UCSD-AML1 (cell line): Measurements from ENCODE around the gene RGL2.
"Not testable (repeated sequence)": the region's sequence is repeated elsewhere in the genome, so short reads cannot be mapped to it uniquely, and the experiment has no call there.

ENCODE experiments used
- DNase-seq: peaks from one replicate; lab custom pipeline; 2025; ENCODE audit not compliant: unreplicated experiment; lab: John Stamatoyannopoulos, UW

RGL2 gene

DNA sequence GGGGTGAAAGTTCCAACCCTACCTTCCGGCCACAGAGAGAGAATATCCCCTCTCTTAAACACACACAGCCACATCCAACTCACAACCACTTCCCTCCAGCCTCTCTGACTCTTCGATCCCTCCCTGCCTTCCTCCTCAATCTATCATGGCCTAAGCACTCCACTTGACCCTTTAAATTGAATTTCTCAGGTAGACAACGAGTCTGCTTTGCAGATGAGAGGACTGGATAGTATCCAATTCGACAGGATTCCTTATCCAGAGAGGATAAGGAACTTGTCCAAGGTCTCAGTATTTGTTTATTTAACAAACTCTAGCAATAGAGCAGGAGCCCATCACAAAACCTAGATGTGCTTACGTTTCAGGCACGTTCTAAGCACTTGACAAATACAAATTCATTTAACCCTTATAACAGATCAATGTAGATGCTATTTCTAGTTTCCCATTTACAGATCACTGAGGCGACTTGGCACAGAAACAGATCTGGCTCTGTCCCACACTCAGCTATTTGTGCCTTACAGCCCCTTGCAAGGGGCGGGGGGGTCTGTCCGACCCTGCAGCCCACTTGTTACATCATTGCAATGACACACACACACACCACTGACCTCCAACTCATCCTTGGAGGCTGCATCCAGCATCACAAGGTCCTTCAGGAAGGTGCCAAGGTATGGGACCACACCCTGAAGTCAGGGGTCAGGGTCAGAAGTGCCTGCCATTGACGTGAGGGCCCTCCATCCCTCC, 4.5 kb downstream of the RGL2 start:
- no peak for DNase-seq

GRCh38 chr6:33292996-33293682, 5.6 kb downstream of the RGL2 start:
- no peak for DNase-seq

DNA sequence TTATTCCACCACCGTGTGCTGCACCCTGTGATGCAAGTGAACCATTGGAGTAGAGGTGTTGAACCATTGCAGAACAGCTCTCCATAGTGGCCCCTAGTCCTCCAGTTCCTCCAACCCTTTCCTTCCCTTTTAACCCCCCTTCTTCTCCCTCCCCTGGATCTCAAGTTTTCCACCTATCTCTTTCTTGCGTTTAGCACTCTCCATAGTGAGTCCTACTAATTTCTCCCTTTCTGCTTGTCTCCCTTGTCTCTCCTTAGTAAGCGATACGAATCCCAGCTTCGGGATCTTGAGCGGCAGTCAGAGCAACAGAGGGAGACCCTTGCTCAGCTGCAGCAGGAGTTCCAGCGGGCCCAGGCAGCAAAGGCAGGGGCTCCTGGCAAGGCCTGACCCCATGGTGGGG, 8.3 kb downstream of the RGL2 start:
- DNase-seq = no peak

DNA sequence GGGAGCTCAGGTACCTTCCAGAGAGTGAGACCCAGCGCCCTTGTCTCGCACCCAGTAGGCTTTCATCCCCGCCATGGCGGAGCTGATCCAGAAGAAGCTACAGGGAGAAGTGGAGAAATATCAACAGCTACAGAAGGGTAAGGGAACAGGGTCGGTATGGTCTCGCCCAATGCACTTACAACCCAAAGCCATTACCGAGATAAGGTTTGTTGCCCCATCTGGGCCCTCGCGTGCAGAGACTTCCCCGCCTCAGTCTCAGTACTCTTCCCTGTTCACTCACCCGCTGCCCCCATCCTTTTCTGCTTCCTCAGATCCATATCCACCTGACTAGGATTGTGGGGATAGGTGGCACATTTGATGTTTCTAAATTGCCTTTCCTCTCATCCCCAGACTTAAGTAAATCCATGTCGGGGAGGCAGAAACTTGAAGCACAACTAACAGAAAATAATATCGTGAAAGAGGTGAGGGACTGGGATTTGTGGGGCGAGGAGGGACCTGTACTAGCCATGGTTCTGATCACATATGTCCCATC, 8.9 kb downstream of the RGL2 start:
- no peak for DNase-seq

- peak; percentile 79 for DNase-seq
Measured at GRCh38 chr6:33288921-33289783, 9.6 kb downstream of the RGL2 start, which contains the start of the genes PFDN6 and WDR46. PFDN6 (plus strand) TSS chr6:33289601; CDS start chr6:33289857, 256 bp downstream. WDR46 (minus strand) TSS chr6:33289239; CDS start chr6:33289170, 69 bp downstream.

GRCh38 chr6:33288141-33288920, 10.4 kb downstream of the RGL2 start:
- no peak for DNase-seq

GRCh38 chr6:33286946-33287914, 11.5 kb downstream of the RGL2 start:
- no peak for DNase-seq

GRCh38 chr6:33285214-33285613, 13.5 kb downstream of the RGL2 start:
- DNase-seq = not testable (repeated sequence)

DNA sequence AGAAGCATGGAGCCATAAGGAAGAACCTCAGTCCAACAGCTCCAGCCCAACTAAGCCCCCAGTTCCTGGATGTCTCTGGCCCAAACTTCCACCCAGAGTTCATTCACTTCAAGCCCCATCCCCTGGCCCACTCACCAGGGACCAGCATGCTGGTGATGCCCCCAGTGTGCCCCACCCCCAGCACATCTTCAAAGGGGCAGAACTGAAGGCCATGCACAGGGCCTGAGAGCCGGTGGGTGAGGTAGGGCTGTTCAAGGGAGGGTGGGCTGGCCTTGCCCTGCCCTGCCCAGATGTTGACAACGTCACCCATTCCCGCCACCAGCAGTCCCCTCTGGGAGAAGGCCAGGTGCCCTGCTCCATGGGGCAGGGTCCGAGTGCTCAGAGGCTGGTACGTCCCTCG, 18.2 kb downstream of the RGL2 start:
- no peak for DNase-seq

GRCh38 chr6:33279971-33280511, 18.7 kb downstream of the RGL2 start:
- DNase-seq = peak; percentile 67

DNA sequence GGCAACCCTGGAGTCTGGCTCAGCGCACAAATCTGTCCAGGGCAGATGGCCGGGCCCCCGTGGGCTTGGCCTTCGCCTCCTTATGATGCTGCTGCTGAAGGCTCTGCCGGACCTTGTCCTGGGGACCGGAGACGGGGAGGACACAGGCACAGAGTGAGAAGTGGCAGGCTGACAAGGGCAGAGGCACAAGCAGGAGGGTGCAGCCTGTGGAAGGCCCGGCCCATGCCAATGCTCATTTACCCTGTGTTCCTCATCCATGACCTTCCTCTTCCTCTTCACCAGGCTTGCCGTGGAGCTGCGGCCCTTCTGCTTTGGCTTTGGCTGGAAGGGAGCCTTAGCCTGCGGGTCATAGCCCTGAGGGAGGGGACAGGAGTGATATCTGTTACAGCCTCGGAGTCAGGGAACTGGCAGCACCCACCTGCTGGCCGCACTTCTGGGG, 19.5 kb downstream of the RGL2 start:
- DNase-seq = no peak

- no peak for DNase-seq
Measured at GRCh38 chr6:33278810-33279209, 19.9 kb downstream of the RGL2 start.

GRCh38 chr6:33278392-33278741, 20.4 kb downstream of the RGL2 start:
- DNase-seq = no peak

DNA sequence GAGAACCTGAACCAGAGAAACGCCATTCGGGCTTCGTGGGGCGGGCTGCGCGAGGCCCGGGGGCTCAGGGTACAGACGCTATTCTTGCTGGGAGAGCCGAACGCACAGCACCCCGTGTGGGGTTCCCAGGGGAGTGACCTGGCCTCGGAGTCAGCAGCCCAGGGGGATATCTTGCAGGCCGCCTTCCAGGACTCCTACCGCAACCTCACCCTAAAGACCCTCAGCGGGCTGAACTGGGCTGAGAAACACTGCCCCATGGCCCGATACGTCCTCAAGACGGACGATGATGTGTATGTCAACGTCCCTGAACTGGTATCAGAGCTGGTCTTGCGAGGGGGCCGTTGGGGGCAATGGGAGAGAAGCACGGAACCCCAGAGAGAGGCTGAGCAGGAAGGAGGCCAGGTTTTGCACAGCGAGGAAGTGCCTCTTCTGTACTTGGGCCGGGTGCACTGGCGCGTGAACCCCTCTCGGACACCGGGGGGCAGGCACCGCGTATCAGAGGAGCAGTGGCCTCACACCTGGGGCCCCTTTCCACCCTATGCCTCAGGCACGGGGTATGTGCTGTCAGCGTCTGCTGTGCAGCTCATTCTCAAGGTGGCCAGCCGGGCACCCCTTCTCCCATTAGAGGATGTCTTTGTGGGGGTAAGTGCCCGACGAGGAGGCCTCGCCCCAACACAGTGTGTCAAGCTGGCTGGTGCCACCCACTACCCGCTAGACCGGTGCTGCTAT, 20.9 kb downstream of the RGL2 start:
- DNase-seq = peak; percentile 37

DNA sequence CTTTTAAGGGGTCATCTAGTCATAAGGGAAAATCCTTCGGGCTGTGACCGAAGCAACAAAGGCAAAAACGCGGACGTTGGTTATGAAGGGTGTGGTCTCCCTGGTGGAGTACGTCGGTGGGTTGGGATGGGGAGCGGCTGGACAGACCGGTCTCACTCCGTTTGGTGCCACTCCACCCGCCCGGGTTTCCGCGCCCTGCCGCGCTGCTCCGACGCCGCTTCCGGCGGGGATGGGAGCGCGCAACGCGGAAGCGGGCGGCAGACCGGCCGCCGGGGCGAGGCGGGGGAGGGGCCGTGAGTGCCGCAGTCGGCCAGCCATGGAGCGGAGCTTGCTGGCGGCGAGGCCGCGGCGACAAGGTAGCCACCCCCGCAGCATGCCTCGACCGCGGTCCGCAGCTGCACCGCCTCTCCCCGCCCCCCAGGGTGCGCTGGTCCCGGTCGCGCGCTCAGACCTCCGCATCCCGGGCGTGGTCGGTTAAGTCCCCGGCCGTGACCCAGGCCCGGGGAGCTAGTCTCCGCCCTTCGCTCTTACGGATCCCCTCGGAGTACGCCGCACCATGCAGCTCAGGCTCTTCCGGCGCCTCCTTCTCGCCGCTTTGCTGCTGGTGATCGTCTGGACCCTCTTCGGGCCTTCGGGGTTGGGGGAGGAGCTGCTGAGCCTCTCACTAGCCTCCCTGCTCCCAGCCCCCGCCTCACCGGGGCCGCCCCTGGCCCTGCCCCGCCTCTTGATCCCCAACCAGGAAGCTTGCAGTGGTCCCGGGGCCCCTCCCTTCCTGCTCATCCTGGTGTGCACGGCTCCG, 21.7 kb downstream of the RGL2 start, which contains the start of gene B3GALT4:
TSS of gene B3GALT4 (plus strand) at position 260 of the 799 bp plus-strand sequence. CDS start at position 557, 297 bp downstream.
- DNase-seq = peak; percentile 86

DNA sequence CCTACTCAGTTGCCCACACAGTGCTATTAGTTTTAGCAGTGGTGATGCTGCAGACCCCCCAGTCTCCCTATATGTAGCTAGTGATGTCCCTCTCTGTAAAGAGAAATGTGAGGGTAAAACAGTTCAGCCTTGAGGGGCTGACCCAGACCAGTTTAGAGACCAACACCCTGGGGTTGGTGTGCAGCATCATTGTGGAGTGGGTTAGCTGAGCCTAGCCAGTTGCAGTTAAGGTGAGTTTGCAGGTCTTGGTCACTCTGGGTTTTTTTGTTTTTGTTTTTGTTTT, 22.2 kb downstream of the RGL2 start:
- no peak for DNase-seq

DNA sequence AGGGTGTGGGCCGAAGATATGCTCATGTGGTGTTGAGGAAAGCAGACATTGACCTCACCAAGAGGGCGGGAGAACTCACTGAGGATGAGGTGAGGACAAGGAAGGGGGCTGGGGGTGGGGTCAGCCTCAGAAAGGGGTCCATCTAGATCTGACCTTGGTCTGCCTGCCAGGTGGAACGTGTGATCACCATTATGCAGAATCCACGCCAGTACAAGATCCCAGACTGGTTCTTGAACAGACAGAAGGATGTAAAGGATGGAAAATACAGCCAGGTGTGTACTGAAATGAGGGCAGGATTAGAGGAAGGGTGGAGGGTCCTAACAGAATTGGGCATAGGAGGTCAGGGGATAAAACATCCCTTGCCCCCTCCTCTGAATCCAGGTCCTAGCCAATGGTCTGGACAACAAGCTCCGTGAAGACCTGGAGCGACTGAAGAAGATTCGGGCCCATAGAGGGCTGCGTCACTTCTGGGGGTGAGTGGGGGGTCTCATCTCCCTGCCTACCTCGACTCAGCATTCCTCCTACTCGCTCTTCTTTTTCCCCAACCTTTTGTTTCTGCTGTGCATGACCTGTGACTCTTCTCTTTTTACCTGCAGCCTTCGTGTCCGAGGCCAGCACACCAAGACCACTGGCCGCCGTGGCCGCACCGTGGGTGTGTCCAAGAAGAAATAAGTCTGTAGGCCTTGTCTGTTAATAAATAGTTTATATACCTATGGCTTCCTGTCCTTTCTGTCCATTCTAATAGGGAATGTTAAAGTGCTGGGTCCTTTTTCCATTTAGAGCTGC, 22.8 kb downstream of the RGL2 start:
- not testable (repeated sequence) for DNase-seq
